Measurements from ENCODE around the gene CCDC169. TPM values are rescaled to one million over a fixed set of nuclear protein-coding genes. Genes with fewer than 3 reads are reported as not detected.

CCDC169 gene
- total RNA-seq, 6 experiments from 2014 or later: not detected

GRCh38 chr13:36259361-36260137, 38.1 kb downstream of the CCDC169 start:
- TF ChIP-seq CTCF (IDR thresholded peaks at IDR 0.05) (no peak), POLR2A (IDR thresholded peaks at IDR 0.05) (no peak)
- H3K4me1 ChIP-seq: no peaks in the 10 kb centered on the region
- H3K27me3 ChIP-seq: no peaks in the 10 kb centered on the region
- no peaks in the 10 kb centered on the region for H3K9me3 ChIP-seq
- H3K36me3 ChIP-seq: no peaks in the 10 kb centered on the region
- no peak overlapping the region for H3K27ac ChIP-seq
- intact Hi-C loops (cut with DNase I): loop anchor here in 1 of 2 donors (10.0 kb wide), 1 partner anchor 275 kb away; no protein-coding TSS in a partner anchor
- no peak overlapping the region for H3K4me3 ChIP-seq
- ATAC-seq (no peak), DNase-seq (no peak)
- WGBS (ENCODE audit: insufficient coverage, low coverage, low lambda C conversion rate, missing lambda C conversion rate): 72% methylated on average over 6 of the region's 8 CpGs

- H3K9me3 ChIP-seq: no peaks in the 10 kb centered on the region
- no peak overlapping the region for H3K4me3 ChIP-seq
- H3K4me1 ChIP-seq: no peaks in the 10 kb centered on the region
- intact Hi-C loops (cut with DNase I): no loop called here
- WGBS (ENCODE audit: insufficient coverage, low coverage, low lambda C conversion rate, missing lambda C conversion rate): 74% methylated on average over 6 of the region's 8 CpGs
- TF ChIP-seq CTCF (IDR thresholded peaks at IDR 0.05): no peak
- TF ChIP-seq POLR2A (IDR thresholded peaks at IDR 0.05): no peak
- no peak for ATAC-seq
- no peak for DNase-seq
- no peak overlapping the region for H3K27ac ChIP-seq
- no peaks in the 10 kb centered on the region for H3K27me3 ChIP-seq
- H3K36me3 ChIP-seq: no peaks in the 10 kb centered on the region
Observed at GRCh38 chr13:36258831-36259230, 38.8 kb downstream of the CCDC169 start.

GRCh38 chr13:36251526-36251925, 46.1 kb downstream of the CCDC169 start:
- Histone ChIP-seq H3K27ac (no peak overlapping the region), H3K9me3 (no peaks in the 10 kb centered on the region), H3K36me3 (no peaks in the 10 kb centered on the region), H3K27me3 (no peaks in the 10 kb centered on the region), H3K4me3 (no peak overlapping the region), H3K4me1 (no peaks in the 10 kb centered on the region)
- ATAC-seq (peak in 1 of 4 donors; percentile 16), DNase-seq (no peak)
- TF ChIP-seq POLR2A (IDR thresholded peaks at IDR 0.05) (no peak), CTCF (IDR thresholded peaks at IDR 0.05) (no peak)
- intact Hi-C loops (cut with DNase I): no loop called here

GRCh38 chr13:36251017-36251416, 46.6 kb downstream of the CCDC169 start:
- H3K9me3 ChIP-seq: no peaks in the 10 kb centered on the region
- H3K27ac ChIP-seq: no peak overlapping the region
- no peaks in the 10 kb centered on the region for H3K27me3 ChIP-seq
- no peaks in the 10 kb centered on the region for H3K36me3 ChIP-seq
- H3K4me3 ChIP-seq: no peak overlapping the region
- no peaks in the 10 kb centered on the region for H3K4me1 ChIP-seq
- intact Hi-C loops (cut with DNase I): no loop called here
- DNase-seq (no peak), ATAC-seq (no peak)
- TF ChIP-seq POLR2A (IDR thresholded peaks at IDR 0.05): no peak
- TF ChIP-seq CTCF (IDR thresholded peaks at IDR 0.05): no peak
- WGBS (ENCODE audit: insufficient coverage, low coverage, low lambda C conversion rate, missing lambda C conversion rate): 55% methylated on average over 4 of the region's 4 CpGs

GRCh38 chr13:36248700-36249099, 48.9 kb downstream of the CCDC169 start:
- ATAC-seq (no peak), DNase-seq (no peak)
- Histone ChIP-seq H3K4me1 (no peaks in the 10 kb centered on the region), H3K9me3 (no peaks in the 10 kb centered on the region), H3K4me3 (no peak overlapping the region), H3K27me3 (no peaks in the 10 kb centered on the region), H3K36me3 (no peaks in the 10 kb centered on the region), H3K27ac (no peak overlapping the region)
- TF ChIP-seq POLR2A (IDR thresholded peaks at IDR 0.05) (no peak), CTCF (IDR thresholded peaks at IDR 0.05) (no peak)
- intact Hi-C loops (cut with DNase I): no loop called here

Measured in right lobe of liver (tissue), 6 donors.